Naive B cell (primary cell): Measurements from ENCODE around the gene DAZAP1. TPM values are rescaled to one million over a fixed set of nuclear protein-coding genes. Genes with fewer than 3 reads are reported as not detected.
"Not testable (repeated sequence)": the region's sequence is repeated elsewhere in the genome, so short reads cannot be mapped to it uniquely, and the experiment has no call there.

Source experiments
- ATAC-seq, 2 donors: fragments of 150-1000 bp; cut with Tn5 transposase; 2 replicates each; pipeline ENCODE4 v1.10.0; 2021; ENCODE audit warnings: low read depth in 2 of 2, mild to moderate bottlenecking in 2 of 2, moderate library complexity in 2 of 2
- DNase-seq: peaks from one replicate; pipeline ENCODE4 v3.0.0; 2022
- H3K27ac Mint-ChIP-seq, 6 donors: one replicate each; pipeline ENCODE4 v1.8.0; 2020 to 2022; ENCODE audit warnings: mild to moderate bottlenecking in 6 of 6, mixed read lengths in 6 of 6, moderate library complexity in 5 of 6, inconsistent platforms in 2 of 6
- H3K27me3 Mint-ChIP-seq, 3 donors: one replicate each; pipeline ENCODE4 v1.8.0; 2021 to 2022; ENCODE audit warnings: mixed read lengths in 3 of 3, mild to moderate bottlenecking in 1 of 3
- H3K36me3 Mint-ChIP-seq, 2 donors: one replicate each; pipeline ENCODE4 v1.8.0; 2020 to 2022; ENCODE audit warnings: mixed read lengths in 2 of 2, inconsistent platforms in 1 of 2, mild to moderate bottlenecking in 1 of 2
- H3K4me1 Mint-ChIP-seq, 3 donors: one replicate each; pipeline ENCODE4 v1.8.0; 2020 to 2022; ENCODE audit warnings: mixed read lengths in 3 of 3, inconsistent platforms in 1 of 3, mild to moderate bottlenecking in 1 of 3, moderate library complexity in 1 of 3
- H3K4me3 Mint-ChIP-seq, 8 donors: one replicate each; pipeline ENCODE4 v1.8.0; 2020 to 2022; ENCODE audit warnings: mild to moderate bottlenecking in 8 of 8, mixed read lengths in 8 of 8, moderate library complexity in 8 of 8, inconsistent platforms in 2 of 8
- H3K9me3 Mint-ChIP-seq, 7 donors: one replicate each; pipeline ENCODE4 v1.8.0; 2020 to 2022; ENCODE audit warnings: mixed read lengths in 7 of 7, mild to moderate bottlenecking in 5 of 7, inconsistent platforms in 2 of 7, moderate library complexity in 1 of 7
- polyA plus RNA-seq, 6 donors: library from polyadenylated mRNA; unstranded; fragments of 300-500 nt; fragmentation: Illumina TruSeq; gene quantifications; one replicate each; pipeline ENCODE4 v1.2.3, GENCODE V29; 2021; ENCODE audit warnings: low read depth in 6 of 6

Gene DAZAP1
- polyA plus RNA-seq, 6 donors from 2014 or later = 3.6 to 7.5 (median 6.2) TPM

DNA sequence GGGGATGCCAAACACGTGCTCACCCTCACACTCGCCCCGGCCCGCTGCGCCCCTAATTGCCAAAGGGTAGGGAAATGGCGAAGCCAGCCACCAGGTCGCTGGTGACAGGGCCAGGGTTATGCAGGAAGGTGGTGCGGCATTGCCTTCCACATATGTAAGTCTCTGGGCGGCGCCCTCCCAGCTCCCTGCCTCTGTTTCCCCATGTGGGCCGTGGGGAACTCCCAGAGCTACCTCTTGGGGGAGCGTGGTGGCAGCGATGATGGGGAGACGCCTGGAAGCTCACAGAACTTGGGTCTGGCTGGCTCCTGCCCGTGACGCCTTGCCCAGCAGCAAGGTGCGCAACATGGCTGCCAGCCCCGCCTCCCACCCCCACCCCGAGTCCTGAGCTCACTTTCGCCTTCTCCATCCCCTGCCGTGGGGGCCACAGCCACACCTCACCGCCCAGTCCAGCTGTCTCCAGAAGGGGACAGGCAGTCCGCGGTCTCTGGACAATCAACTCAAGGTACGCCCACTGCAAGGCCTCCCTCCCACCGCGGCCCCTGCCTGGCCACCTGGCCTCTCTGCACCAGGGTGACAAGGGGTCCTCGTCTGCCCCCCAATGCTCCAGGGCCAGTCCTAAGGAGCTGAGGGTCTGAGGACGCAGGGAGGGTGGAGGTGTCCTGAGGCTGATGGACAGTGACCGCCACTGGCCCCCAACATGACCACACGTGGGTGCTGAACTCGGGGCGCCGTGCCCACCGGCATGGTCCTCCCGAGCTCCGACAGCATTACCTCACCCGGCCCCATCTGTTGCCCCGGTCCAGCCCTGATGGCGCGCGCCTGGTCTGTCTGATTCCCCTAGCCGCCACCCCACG, 65.1 kb downstream of the DAZAP1 start:
- peaks cover 10 to 27% (median 12%) of the 10 kb centered on the region in 3 donors for H3K4me1 Mint-ChIP-seq
- peak overlapping the region in 5 of 8 donors; percentile 20 to 81 (median 36) for H3K4me3 Mint-ChIP-seq
- no peak overlapping the region for H3K27ac Mint-ChIP-seq
- H3K36me3 Mint-ChIP-seq = no peaks in the 10 kb centered on the region
- peaks cover 0 to 11% (median 0%) of the 10 kb centered on the region in 3 donors for H3K27me3 Mint-ChIP-seq
- H3K9me3 Mint-ChIP-seq = no peaks in the 10 kb centered on the region
- no peak for ATAC-seq
- DNase-seq = no peak

GRCh38 chr19:1473085-1473851, 65.9 kb downstream of the DAZAP1 start:
- Mint-ChIP-seq H3K36me3 (no peaks in the 10 kb centered on the region), H3K27ac (peak overlapping the region in 2 of 6 donors; percentile 15 to 52), H3K4me1 (peaks cover 11 to 34% (median 13%) of the 10 kb centered on the region in 3 donors), H3K9me3 (no peaks in the 10 kb centered on the region), H3K4me3 (peak overlapping the region in 3 of 8 donors; percentile 20 to 63 (median 46)), H3K27me3 (peaks cover 0 to 11% (median 0%) of the 10 kb centered on the region in 3 donors)
- ATAC-seq = no peak
- no peak for DNase-seq

DNA sequence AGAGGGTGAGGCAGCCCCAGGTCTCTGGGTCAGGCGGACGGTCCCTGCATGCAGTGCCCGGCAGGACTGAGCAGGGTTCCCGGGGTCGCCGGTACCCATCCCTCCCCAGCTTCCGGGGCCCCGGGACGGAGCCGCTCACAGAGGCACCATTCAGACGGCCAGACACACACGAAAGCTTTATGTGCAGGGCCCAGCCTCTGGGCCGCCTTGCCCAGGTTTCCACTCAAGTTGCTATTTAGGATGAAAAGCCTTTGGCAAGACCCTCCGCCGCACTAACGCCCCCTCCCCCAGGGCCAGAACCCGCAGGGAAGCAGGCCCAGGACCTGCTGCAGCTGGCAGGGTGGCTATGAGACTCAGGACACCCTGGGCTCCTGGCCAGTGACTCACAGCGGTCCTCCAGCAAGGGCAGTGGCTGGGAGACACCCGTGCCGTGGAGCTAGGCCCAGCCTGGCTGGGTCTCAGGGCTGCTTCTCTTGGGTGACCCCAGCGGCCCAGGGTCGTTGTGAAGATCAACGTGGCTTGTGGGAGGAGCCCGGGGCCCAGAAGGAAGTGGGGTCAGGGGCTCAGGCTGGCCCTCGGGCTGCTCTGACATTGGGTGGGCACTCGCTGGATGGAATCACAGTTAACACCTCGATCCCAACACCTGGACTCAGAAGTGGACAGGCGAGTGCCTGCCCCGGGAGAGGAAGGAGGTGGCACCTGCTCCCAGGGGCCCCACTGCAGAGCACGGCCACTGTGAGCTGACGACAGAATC, 66.8 kb downstream of the DAZAP1 start:
- H3K9me3 Mint-ChIP-seq = no peaks in the 10 kb centered on the region
- DNase-seq (no peak), ATAC-seq (no peak)
- peaks cover 0 to 5% of the 10 kb centered on the region in 2 donors for H3K36me3 Mint-ChIP-seq
- H3K27ac Mint-ChIP-seq = no peak overlapping the region
- peaks cover 15 to 38% (median 18%) of the 10 kb centered on the region in 3 donors for H3K4me1 Mint-ChIP-seq
- peaks cover 0 to 11% (median 0%) of the 10 kb centered on the region in 3 donors for H3K27me3 Mint-ChIP-seq
- peak overlapping the region in 1 of 8 donors; percentile 65 for H3K4me3 Mint-ChIP-seq

- DNase-seq (no peak), ATAC-seq (no peak)
- Mint-ChIP-seq H3K4me1 (peaks cover 16 to 39% (median 22%) of the 10 kb centered on the region in 3 donors), H3K36me3 (peaks cover 0 to 8% of the 10 kb centered on the region in 2 donors), H3K27me3 (peaks cover 0 to 10% (median 0%) of the 10 kb centered on the region in 3 donors), H3K9me3 (no peaks in the 10 kb centered on the region), H3K27ac (no peak overlapping the region), H3K4me3 (no peak overlapping the region)
These were observed 67.5 kb downstream of the DAZAP1 start for GRCh38 chr19:1474765-1475351.

GRCh38 chr19:1475751-1476437, 68.5 kb downstream of the DAZAP1 start:
- Mint-ChIP-seq H3K27ac (no peak overlapping the region), H3K36me3 (peaks cover 0 to 8% of the 10 kb centered on the region in 2 donors), H3K27me3 (peaks cover 0 to 6% (median 0%) of the 10 kb centered on the region in 3 donors), H3K4me1 (peaks cover 20 to 40% (median 26%) of the 10 kb centered on the region in 3 donors), H3K9me3 (no peaks in the 10 kb centered on the region), H3K4me3 (peak overlapping the region in 2 of 8 donors; percentile 57 to 59)
- no peak for DNase-seq
- ATAC-seq = no peak

- Mint-ChIP-seq H3K27ac (peak overlapping the region in 2 of 6 donors; percentile 15 to 52), H3K4me3 (peak overlapping the region in 6 of 8 donors; percentile 54 to 88 (median 69)), H3K4me1 (peaks cover 20 to 34% (median 26%) of the 10 kb centered on the region in 3 donors)
- H3K9me3 Mint-ChIP-seq, H3K27me3 Mint-ChIP-seq, ATAC-seq, H3K36me3 Mint-ChIP-seq, DNase-seq: not testable (repeated sequence)
These were observed 69.7 kb downstream of the DAZAP1 start for GRCh38 chr19:1477056-1477455.

- Mint-ChIP-seq H3K36me3 (peaks cover 0 to 8% of the 10 kb centered on the region in 2 donors), H3K9me3 (no peaks in the 10 kb centered on the region), H3K4me1 (peaks cover 17 to 27% (median 26%) of the 10 kb centered on the region in 3 donors), H3K27me3 (no peaks in the 10 kb centered on the region), H3K4me3 (peak within 1 kb of the TSS; percentile 93 to 100 (median 98)), H3K27ac (peak within 1 kb of the TSS; percentile 89 to 99 (median 96))
- peak; percentile 98 to 99 for ATAC-seq
- DNase-seq = peak; percentile 86
These were observed 71.7 kb downstream of the DAZAP1 start, which contains the start of gene C19orf25 for GRCh38 chr19:1478934-1479707. TSS of gene C19orf25 (minus strand) at chr19:1479215. CDS start at chr19:1478903, 312 bp downstream.

DNA sequence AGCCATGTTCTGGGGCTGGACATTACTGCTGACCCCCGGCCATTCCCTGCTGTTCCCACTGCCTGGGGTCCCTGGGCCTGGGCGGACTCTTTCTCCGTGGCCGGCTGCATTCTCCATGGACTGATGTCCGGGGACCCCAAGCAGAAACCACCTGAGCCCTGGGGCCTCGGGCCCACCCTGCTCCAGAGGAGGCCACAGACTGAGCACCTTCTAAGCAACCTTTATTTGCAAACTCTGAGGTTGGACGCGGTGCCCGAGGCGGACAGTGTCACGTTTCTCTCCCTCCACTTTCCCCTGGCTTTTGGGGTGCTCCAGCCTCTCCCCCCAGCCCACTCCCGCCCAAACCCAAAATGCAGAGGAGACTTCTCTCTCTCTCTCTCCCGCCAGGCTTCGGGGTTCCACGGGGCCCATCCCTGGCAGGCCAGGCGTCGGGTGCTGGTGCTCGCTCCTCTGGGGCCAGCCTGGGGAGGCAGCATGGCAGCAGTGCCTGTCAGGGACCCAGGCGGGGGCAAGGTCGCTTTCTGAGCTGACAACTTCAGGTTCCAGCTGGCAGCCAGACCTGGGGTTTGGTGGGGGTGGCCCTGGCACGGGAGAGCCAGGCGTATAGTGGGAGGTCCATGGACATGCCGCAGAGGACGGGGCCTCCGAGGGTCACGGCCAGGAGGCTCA, 74.0 kb downstream of the DAZAP1 start:
- Mint-ChIP-seq H3K4me3 (no peak overlapping the region), H3K36me3 (peaks cover 0 to 8% of the 10 kb centered on the region in 2 donors), H3K27me3 (no peaks in the 10 kb centered on the region), H3K4me1 (peaks cover 17 to 27% (median 26%) of the 10 kb centered on the region in 3 donors), H3K9me3 (no peaks in the 10 kb centered on the region), H3K27ac (peak overlapping the region in 1 of 6 donors; percentile 30)
- ATAC-seq (no peak), DNase-seq (no peak)

DNA sequence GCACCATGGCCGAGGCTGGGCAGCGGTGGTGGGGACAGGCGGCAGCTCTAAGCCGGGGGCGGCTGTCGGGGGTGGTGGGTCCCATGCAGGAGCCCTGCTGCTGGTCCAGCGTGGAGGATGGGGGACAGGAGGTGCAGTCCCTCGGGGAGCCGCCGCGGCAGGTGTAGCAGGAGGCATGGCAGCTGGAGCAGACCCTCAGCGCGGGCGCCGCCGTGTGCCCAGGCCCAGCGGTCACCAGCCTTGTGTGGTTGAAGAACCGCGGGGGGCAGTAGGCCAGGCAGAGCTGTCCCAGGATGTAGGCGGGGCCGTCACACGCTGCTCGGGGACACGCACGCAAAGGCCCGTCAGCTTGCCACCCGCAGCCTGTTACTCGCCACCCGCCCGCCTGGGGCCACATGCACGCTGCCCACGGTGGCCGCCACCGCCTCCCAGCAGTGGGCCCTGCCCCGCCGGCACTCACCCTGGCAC, 74.5 kb downstream of the DAZAP1 start:
- Mint-ChIP-seq H3K4me3 (peak overlapping the region in 1 of 8 donors; percentile 29), H3K36me3 (peaks cover 0 to 8% of the 10 kb centered on the region in 2 donors), H3K27ac (no peak overlapping the region), H3K4me1 (peaks cover 17 to 26% (median 21%) of the 10 kb centered on the region in 3 donors), H3K9me3 (no peaks in the 10 kb centered on the region), H3K27me3 (no peaks in the 10 kb centered on the region)
- DNase-seq = no peak
- ATAC-seq = no peak

DNA sequence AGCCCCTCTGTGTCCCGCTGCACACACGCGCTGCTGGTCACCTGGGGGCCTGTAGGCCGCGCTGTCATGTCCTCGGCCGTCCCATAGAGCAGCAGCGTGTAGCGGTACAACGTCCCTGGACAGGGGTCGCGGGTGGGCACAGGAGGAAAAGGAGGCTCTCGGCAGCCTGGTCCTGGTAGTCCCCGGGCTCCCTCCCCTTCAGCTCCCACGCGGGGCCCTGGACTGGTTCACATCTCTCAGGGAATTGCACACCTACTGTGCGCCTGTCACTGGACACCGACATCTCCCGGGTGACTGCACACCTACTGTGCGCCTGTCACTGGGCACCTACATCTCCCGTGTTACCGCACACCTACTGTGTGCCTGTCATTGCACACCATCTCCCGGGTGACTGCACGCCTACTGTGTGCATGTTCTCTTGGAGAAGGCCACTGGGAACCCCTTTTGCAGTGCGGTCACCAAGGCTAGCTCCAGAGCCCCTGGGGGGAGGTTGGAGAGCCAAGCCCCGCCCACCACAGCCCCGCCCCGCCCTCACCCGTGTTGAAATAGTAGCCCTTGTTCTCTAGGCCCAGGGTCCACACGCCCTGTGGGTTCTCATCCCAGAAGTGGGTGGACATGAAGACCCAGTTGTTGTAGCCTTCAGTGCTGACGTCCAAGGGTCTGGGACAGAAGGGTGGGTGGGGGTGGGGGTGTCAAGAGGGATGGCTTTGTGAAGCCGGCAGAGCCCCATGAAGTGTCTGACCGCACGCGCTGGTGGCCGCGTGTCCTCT, 75.2 kb downstream of the DAZAP1 start:
- ATAC-seq (no peak), DNase-seq (no peak)
- Mint-ChIP-seq H3K9me3 (no peaks in the 10 kb centered on the region), H3K36me3 (peaks cover 0 to 8% of the 10 kb centered on the region in 2 donors), H3K27ac (peak overlapping the region in 1 of 6 donors; percentile 83), H3K4me1 (peaks cover 13 to 19% (median 15%) of the 10 kb centered on the region in 3 donors), H3K4me3 (no peak overlapping the region), H3K27me3 (no peaks in the 10 kb centered on the region)
